Parathyroid adenoma (tissue), 2 donors: Measurements from ENCODE around the gene CERS4.
A peak's percentile ranks its signal among the peaks of the same experiment; 100 is the strongest.
"Not testable (repeated sequence)": the region's sequence is repeated elsewhere in the genome, so short reads cannot be mapped to it uniquely, and the experiment has no call there.

ENCODE experiments used
- H2AFZ ChIP-seq: fragments of 300-600 bp; sonication (generic); one replicate; pipeline ENCODE4 v1.7.0; 2017; ENCODE audit warnings: antibody characterized with exemption, mild to moderate bottlenecking
- H3K27ac ChIP-seq: fragments of 300-600 bp; sonication (generic); one replicate; pipeline ENCODE4 v1.7.0; 2017
- H3K27me3 ChIP-seq: fragments of 300-600 bp; sonication (generic); one replicate; pipeline ENCODE4 v1.7.0; 2017; ENCODE audit warnings: low read length; ENCODE audit not compliant: control insufficient read depth, insufficient read depth
- H3K36me3 ChIP-seq: fragments of 300-600 bp; sonication (generic); one replicate; pipeline ENCODE4 v1.7.0; 2017; ENCODE audit warnings: low read length; ENCODE audit not compliant: control insufficient read depth, insufficient read depth
- H3K4me1 ChIP-seq: fragments of 300-600 bp; sonication (generic); one replicate; pipeline ENCODE4 v1.7.0; 2017; ENCODE audit warnings: control low read depth
- H3K4me2 ChIP-seq: fragments of 300-600 bp; sonication (generic); one replicate; pipeline ENCODE4 v1.7.0; 2017; ENCODE audit warnings: low read length
- H3K4me3 ChIP-seq: fragments of 300-600 bp; sonication (generic); one replicate; pipeline ENCODE4 v1.7.0; 2017; ENCODE audit warnings: low read depth, low read length
- H3K79me2 ChIP-seq: fragments of 300-600 bp; sonication (generic); one replicate; pipeline ENCODE4 v1.7.0; 2017; ENCODE audit warnings: control low read depth
- H3K9ac ChIP-seq: fragments of 300-600 bp; sonication (generic); one replicate; pipeline ENCODE4 v1.7.0; 2017; ENCODE audit warnings: mild to moderate bottlenecking
- H3K9me3 ChIP-seq: fragments of 300-600 bp; sonication (generic); one replicate; pipeline ENCODE4 v1.7.0; 2017; ENCODE audit warnings: low read length; ENCODE audit not compliant: control insufficient read depth
- TF ChIP-seq, protein P1 (sequence below): fragments of 300-600 bp; sonication (generic); IDR thresholded peaks from one replicate; pipeline ENCODE4 v1.7.0; 2017; ENCODE audit warnings: antibody characterized with exemption, mild to moderate bottlenecking
- donor health status: primary hyperparathyroidism.

Gene CERS4

DNA sequence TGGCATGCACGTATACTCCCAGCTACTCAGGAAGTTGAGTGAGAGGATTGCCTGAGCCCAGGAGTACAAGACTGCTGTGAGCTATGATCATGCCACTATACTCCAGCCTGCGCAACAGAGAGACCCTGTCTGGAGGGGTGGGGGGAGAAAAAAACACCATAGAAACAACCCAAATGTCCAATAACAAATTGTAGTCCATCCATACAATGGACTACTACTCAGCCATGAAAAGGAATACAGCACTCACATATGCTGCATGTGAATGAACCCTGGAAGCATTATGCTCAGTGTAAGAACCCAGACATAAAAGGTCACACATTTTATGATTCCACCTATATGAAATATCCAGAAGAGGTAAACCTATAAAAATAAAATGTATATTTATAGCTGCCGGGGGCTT is 56.7 kb downstream of the CERS4 start:
- Histone ChIP-seq H2AFZ (no peak overlapping the region), H3K4me1 (no peaks in the 10 kb centered on the region), H3K27me3 (no peaks in the 10 kb centered on the region), H3K4me2 (no peak overlapping the region), H3K9ac (no peak overlapping the region), H3K79me2 (no peaks in the 10 kb centered on the region), H3K36me3 (no peaks in the 10 kb centered on the region), H3K27ac (no peak overlapping the region), H3K4me3 (no peak overlapping the region), H3K9me3 (no peaks in the 10 kb centered on the region)
- TF ChIP-seq, protein P1, sequence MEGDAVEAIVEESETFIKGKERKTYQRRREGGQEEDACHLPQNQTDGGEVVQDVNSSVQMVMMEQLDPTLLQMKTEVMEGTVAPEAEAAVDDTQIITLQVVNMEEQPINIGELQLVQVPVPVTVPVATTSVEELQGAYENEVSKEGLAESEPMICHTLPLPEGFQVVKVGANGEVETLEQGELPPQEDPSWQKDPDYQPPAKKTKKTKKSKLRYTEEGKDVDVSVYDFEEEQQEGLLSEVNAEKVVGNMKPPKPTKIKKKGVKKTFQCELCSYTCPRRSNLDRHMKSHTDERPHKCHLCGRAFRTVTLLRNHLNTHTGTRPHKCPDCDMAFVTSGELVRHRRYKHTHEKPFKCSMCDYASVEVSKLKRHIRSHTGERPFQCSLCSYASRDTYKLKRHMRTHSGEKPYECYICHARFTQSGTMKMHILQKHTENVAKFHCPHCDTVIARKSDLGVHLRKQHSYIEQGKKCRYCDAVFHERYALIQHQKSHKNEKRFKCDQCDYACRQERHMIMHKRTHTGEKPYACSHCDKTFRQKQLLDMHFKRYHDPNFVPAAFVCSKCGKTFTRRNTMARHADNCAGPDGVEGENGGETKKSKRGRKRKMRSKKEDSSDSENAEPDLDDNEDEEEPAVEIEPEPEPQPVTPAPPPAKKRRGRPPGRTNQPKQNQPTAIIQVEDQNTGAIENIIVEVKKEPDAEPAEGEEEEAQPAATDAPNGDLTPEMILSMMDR = no peak

DNA sequence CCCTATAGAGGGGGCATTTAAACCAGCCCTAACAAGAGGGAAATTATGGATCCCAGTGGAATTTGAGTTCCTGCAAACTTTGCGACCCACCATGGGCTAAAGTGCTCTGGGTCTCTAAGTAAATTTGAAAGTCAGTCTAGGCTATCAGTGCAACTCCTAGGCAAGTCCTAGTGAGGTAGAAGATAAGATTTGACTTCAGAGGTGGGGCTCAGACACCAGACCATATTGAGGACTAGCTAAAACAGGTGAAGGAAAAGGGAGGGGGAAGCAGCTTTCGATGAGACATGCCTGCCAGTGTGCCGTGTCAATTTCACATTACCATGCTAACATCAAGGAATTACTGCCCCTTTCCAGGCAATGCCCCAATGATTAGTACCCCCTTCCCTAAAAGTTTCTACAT is 60.6 kb downstream of the CERS4 start:
- H3K9ac ChIP-seq = no peak overlapping the region
- peak overlapping the region; percentile 97 for H2AFZ ChIP-seq
- no peaks in the 10 kb centered on the region for H3K36me3 ChIP-seq
- no peaks in the 10 kb centered on the region for H3K9me3 ChIP-seq
- no peaks in the 10 kb centered on the region for H3K79me2 ChIP-seq
- no peak overlapping the region for H3K4me3 ChIP-seq
- H3K27me3 ChIP-seq = no peaks in the 10 kb centered on the region
- H3K27ac ChIP-seq = no peak overlapping the region
- no peaks in the 10 kb centered on the region for H3K4me1 ChIP-seq
- no peak overlapping the region for H3K4me2 ChIP-seq
- TF ChIP-seq, protein P1 = no peak

DNA sequence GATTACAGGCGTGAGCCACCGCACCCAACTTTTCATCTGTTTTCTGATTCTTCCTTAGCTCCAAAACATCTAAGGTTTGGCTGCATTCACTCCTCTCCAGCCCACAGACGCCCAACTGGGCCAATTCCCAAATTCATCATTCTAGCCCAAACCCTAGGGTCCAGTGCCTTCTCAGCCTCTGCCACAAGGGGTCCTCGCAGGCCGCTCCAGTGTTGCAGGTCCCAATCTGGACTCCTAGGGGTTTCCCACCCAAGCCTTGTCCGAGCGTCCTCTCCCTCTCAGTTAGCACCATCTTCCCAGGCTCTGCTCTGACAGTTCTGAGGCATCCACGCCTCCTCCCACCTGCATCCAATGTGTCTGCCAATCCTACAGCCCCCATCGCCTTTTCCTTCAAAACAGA is 67.3 kb downstream of the CERS4 start:
- H3K79me2 ChIP-seq, H2AFZ ChIP-seq, H3K9ac ChIP-seq, H3K4me3 ChIP-seq, H3K4me1 ChIP-seq, H3K9me3 ChIP-seq, H3K27ac ChIP-seq, H3K27me3 ChIP-seq, H3K36me3 ChIP-seq, H3K4me2 ChIP-seq: not testable (repeated sequence)

DNA sequence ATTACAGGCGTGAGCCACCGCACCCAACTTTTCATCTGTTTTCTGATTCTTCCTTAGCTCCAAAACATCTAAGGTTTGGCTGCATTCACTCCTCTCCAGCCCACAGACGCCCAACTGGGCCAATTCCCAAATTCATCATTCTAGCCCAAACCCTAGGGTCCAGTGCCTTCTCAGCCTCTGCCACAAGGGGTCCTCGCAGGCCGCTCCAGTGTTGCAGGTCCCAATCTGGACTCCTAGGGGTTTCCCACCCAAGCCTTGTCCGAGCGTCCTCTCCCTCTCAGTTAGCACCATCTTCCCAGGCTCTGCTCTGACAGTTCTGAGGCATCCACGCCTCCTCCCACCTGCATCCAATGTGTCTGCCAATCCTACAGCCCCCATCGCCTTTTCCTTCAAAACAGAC is 82.2 kb downstream of the CERS4 start:
- not testable (repeated sequence) for H3K4me1 ChIP-seq, H2AFZ ChIP-seq, H3K36me3 ChIP-seq, H3K79me2 ChIP-seq, H3K9ac ChIP-seq, H3K4me2 ChIP-seq, H3K27me3 ChIP-seq, H3K27ac ChIP-seq, H3K4me3 ChIP-seq, H3K9me3 ChIP-seq

DNA sequence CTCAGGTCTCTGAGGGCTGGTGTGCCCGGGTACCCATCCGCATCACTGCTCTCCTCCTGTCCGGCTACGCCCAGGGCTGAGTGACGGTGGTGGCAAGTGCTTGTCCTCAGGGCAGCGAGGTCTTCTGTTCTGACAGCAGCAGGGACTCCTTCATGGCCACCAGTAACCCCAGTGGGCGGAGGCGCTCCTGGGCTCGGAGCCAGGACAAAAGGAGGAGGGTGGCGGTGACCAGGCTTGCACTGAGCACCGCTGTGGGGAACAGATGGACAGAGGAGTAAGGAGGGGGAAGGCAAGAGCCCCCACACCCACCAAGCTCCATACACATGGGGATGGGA is 93.2 kb downstream of the CERS4 start:
- H3K9me3 ChIP-seq = no peaks in the 10 kb centered on the region
- no peak overlapping the region for H3K9ac ChIP-seq
- H3K27ac ChIP-seq = no peak overlapping the region
- H2AFZ ChIP-seq = no peak overlapping the region
- no peaks in the 10 kb centered on the region for H3K27me3 ChIP-seq
- H3K36me3 ChIP-seq = no peaks in the 10 kb centered on the region
- no peak overlapping the region for H3K4me3 ChIP-seq
- TF ChIP-seq, protein P1 = no peak
- H3K4me2 ChIP-seq = no peak overlapping the region
- no peaks in the 10 kb centered on the region for H3K79me2 ChIP-seq
- H3K4me1 ChIP-seq = no peaks in the 10 kb centered on the region

DNA sequence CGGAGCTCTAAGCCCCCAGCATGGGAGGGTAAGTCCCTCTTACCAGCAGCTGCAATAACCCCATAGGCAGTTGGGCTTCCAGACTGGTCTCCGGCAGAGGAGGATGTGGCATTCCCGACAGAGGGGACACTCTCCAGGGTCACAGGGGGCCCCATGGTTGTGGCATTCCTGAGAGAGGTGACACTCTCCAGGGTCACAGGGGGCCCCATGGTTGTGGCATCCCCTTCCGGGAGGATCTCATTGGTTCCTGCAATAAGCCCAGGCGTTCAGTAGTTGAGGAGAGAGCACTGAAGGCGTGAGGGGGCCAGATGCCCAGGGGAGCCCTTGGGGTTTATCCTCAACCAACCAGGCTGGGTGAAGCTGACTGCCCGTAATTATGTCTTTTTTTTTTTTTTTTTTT is 93.6 kb downstream of the CERS4 start:
- Histone ChIP-seq H3K4me1 (no peaks in the 10 kb centered on the region), H3K4me3 (no peak overlapping the region), H3K79me2 (no peaks in the 10 kb centered on the region), H3K9me3 (no peaks in the 10 kb centered on the region), H3K4me2 (no peak overlapping the region), H3K9ac (no peak overlapping the region), H3K27me3 (no peaks in the 10 kb centered on the region), H3K27ac (no peak overlapping the region), H2AFZ (no peak overlapping the region), H3K36me3 (no peaks in the 10 kb centered on the region)
- TF ChIP-seq, protein P1 = no peak
